ENCODE data around the gene ERC1. TPM values are rescaled to one million over a fixed set of nuclear protein-coding genes. Genes with fewer than 3 reads are reported as not detected.

Gene ERC1
- polyA plus RNA-seq, 2 of the 4 experiments (the other 2 are of a cell fraction), result 14.2 to 20.9 TPM

- FAIRE-seq (no peak), ATAC-seq (no peak), DNase-seq (ENCODE audit: low read depth in 1 of 2, low spot score in 1 of 2) (no peak)
- Histone ChIP-seq H3K4me3 (no peak overlapping the region), H3K4me1 (peaks cover 22% of the 10 kb centered on the region), H3K27ac (no peak overlapping the region), H3K9me3 (no peaks in the 10 kb centered on the region), H3K4me2 (no peak overlapping the region)
- ChIA-PET POLR2A (no interaction called here), CTCF (interaction anchor here (0.8 to 2.5 kb wide), 2 partner anchors 353 to 654 kb away, joined by 3 to 6 read pairs; no protein-coding TSS in a partner anchor)
- 53% methylated on average over 6 of the region's 6 CpGs for WGBS (ENCODE audit: missing lambda C conversion rate)
- TF ChIP-seq E2F6 (IDR thresholded peaks at IDR 0.05; ENCODE audit: borderline replicate concordance, low read depth) (no peak), MAZ (IDR thresholded peaks at IDR 0.05; ENCODE audit: borderline replicate concordance, low read depth, low read length) (no peak), KDM1A (IDR thresholded peaks at IDR 0.05; ENCODE audit: low read depth) (no peak), HDAC2 (IDR thresholded peaks at IDR 0.05) (no peak), PBX3 (IDR thresholded peaks at IDR 0.05) (no peak), CHD2 (IDR thresholded peaks at IDR 0.05; ENCODE audit: low read length, partially characterized antibody) (no peak), MAX (IDR thresholded peaks at IDR 0.05) (no peak), POLR2A (IDR thresholded peaks at IDR 0.05; ENCODE audit: low read length) (no peak), HES2 (IDR thresholded peaks at IDR 0.05) (no peak), RCOR1 (IDR thresholded peaks at IDR 0.05; ENCODE audit: low read depth, low read length) (no peak), EHMT2 (IDR thresholded peaks at IDR 0.05; ENCODE audit: low read depth) (no peak), HOXB5 (CRISPR knock-in tag; IDR thresholded peaks at IDR 0.05) (no peak), ZC3H11A (IDR thresholded peaks at IDR 0.05) (no peak), RAD21 (conservative IDR thresholded peaks at IDR 0.05 in 1 of 2, IDR thresholded peaks at IDR 0.05 in 1 of 2) (no peak), CTCF (IDR thresholded peaks at IDR 0.05) (no peak), CBX8 (IDR thresholded peaks at IDR 0.05) (no peak), FOSB (CRISPR knock-in tag; IDR thresholded peaks at IDR 0.05) (no peak), ZFP36 (IDR thresholded peaks at IDR 0.05; ENCODE audit: borderline replicate concordance, partially characterized antibody) (no peak)
These were observed 480.2 kb downstream of the ERC1 start for GRCh38 chr12:1471224-1471623.

GRCh38 chr12:1473418-1473817 is 482.4 kb downstream of the ERC1 start:
- DNase-seq (ENCODE audit: low read depth in 1 of 2, low spot score in 1 of 2) (no peak), FAIRE-seq (no peak)
- no peak overlapping the region for H3K4me3 ChIP-seq

GRCh38 chr12:1474041-1474573 is 483.1 kb downstream of the ERC1 start:
- TF ChIP-seq HDAC2 (IDR thresholded peaks at IDR 0.05) (no peak), JUNB (IDR thresholded peaks at IDR 0.05) (0 out of 2 replicates have a peak, but pooled peaks have one; percentile 17), FOSL2 (IDR thresholded peaks at IDR 0.05) (no peak), FOSL2 (CRISPR knock-in tag; IDR thresholded peaks at IDR 0.05) (peak; percentile 12; the same call in 1 of the 2 replicates), MAX (IDR thresholded peaks at IDR 0.05) (peak; percentile 33; the same call in 1 of the 2 replicates)
- POLR2A ChIA-PET, result no interaction called here
- H3K4me2 ChIP-seq, result peak overlapping the region; percentile 25
- H3K4me3 ChIP-seq, result no peak overlapping the region
- no peaks in the 10 kb centered on the region for H3K9me3 ChIP-seq
- DNase-seq (ENCODE audit: low read depth in 1 of 2, low spot score in 1 of 2), result peak; percentile 12 to 30
- FAIRE-seq, result peak; percentile 32
- H3K27ac ChIP-seq, result peak overlapping the region in 1 of 2 experiments; percentile 21; a peak in 3 of 6 replicates
- H3K4me1 ChIP-seq, result peaks cover 22% of the 10 kb centered on the region
- ATAC-seq, result peak; percentile 65 to 75
- WGBS (ENCODE audit: missing lambda C conversion rate), result 44% methylated on average over 5 of the region's 5 CpGs
- CTCF ChIA-PET, result interaction anchor here (0.6 to 2.2 kb wide), 5 partner anchors 10 to 356 kb away, joined by 3 to 6 read pairs (median 4); no protein-coding TSS in a partner anchor

More at GRCh38 chr12:1473418-1473817, 482.4 kb downstream of the ERC1 start:
- CTCF ChIA-PET, result interaction anchor here (0.8 to 2.2 kb wide), 3 partner anchors 9 to 355 kb away, joined by 3 to 6 read pairs (median 4); no protein-coding TSS in a partner anchor
- ATAC-seq, result no peak
- POLR2A ChIA-PET, result no interaction called here
- H3K27ac ChIP-seq, result peak overlapping the region in 1 of 2 experiments; percentile 21; a peak in 3 of 6 replicates
- H3K4me1 ChIP-seq, result peaks cover 22% of the 10 kb centered on the region
- no peak for TF ChIP-seq MAZ (IDR thresholded peaks at IDR 0.05; ENCODE audit: borderline replicate concordance, low read depth, low read length)
- peak overlapping the region; percentile 25; the same call in 2 of the 3 replicates for H3K4me2 ChIP-seq
- H3K9me3 ChIP-seq, result no peaks in the 10 kb centered on the region
- 95% methylated on average over 7 of the region's 7 CpGs for WGBS (ENCODE audit: missing lambda C conversion rate)
